NCI-H524 (cell line): ENCODE data around the gene GFRA1.

Experiments used
- DNase-seq, 2 experiments: peaks; one replicate each; lab custom pipeline; 2025; lab: John Stamatoyannopoulos, UW

Gene GFRA1

GRCh38 chr10:116272440-116273283, at the start of gene GFRA1:
TSS of gene GFRA1 (minus strand) at chr10:116273206. CDS start at chr10:116272029, 1,177 bp downstream.
- peak in 1 of 2 experiments; percentile 17 for DNase-seq

GRCh38 chr10:116316503-116316902, 43.5 kb upstream of the GFRA1 start:
- DNase-seq, result peak; percentile 35 to 77

GRCh38 chr10:116312548-116312947, 39.5 kb upstream of the GFRA1 start:
- peak; percentile 1 to 42 for DNase-seq

GRCh38 chr10:116311706-116312490, 38.9 kb upstream of the GFRA1 start:
- no peak for DNase-seq

- no peak for DNase-seq
Observed at GRCh38 chr10:116311016-116311415, 38.0 kb upstream of the GFRA1 start.

GRCh38 chr10:116307455-116307854, 34.4 kb upstream of the GFRA1 start:
- DNase-seq, result no peak

- no peak for DNase-seq
Observed at GRCh38 chr10:116306847-116307246, 33.8 kb upstream of the GFRA1 start.

- DNase-seq, result no peak
Observed at GRCh38 chr10:116304923-116305322, 31.9 kb upstream of the GFRA1 start.

- DNase-seq, result no peak
Observed at GRCh38 chr10:116300542-116300941, 27.5 kb upstream of the GFRA1 start.

GRCh38 chr10:116298586-116298985, 25.6 kb upstream of the GFRA1 start:
- DNase-seq, result no peak

- no peak for DNase-seq
Observed at GRCh38 chr10:116296291-116296721, 23.3 kb upstream of the GFRA1 start.

- no peak for DNase-seq
Observed at GRCh38 chr10:116292493-116292892, 19.5 kb upstream of the GFRA1 start.

GRCh38 chr10:116289652-116290051, 16.6 kb upstream of the GFRA1 start:
- no peak for DNase-seq

GRCh38 chr10:116287906-116288501, 15.0 kb upstream of the GFRA1 start:
- DNase-seq, result peak in 1 of 2 experiments; percentile 28

GRCh38 chr10:116286626-116287200, 13.7 kb upstream of the GFRA1 start:
- no peak for DNase-seq

GRCh38 chr10:116281775-116282174, 8.8 kb upstream of the GFRA1 start:
- DNase-seq, result no peak

- peak; percentile 45 to 76 for DNase-seq
Observed at GRCh38 chr10:116278846-116279245, 5.8 kb upstream of the GFRA1 start.

- no peak for DNase-seq
Observed at GRCh38 chr10:116276981-116277380, 4.0 kb upstream of the GFRA1 start.

- DNase-seq, result peak; percentile 69 to 88
Observed at GRCh38 chr10:116274064-116274904, 1.3 kb upstream of the GFRA1 start.

- peak in 1 of 2 experiments; percentile 13 for DNase-seq
Observed at GRCh38 chr10:116271593-116272439, 1.2 kb downstream of the GFRA1 start.
